HG02870 (cell line): ENCODE data around the gene COX17.

ENCODE experiments used
- ATAC-seq: cut with Tn5 transposase; IDR thresholded peaks from one replicate; pipeline ENCODE4 v1.9.1; 2021; ENCODE audit warnings: mild to moderate bottlenecking, moderate library complexity; ENCODE audit not compliant: unreplicated experiment

Gene COX17

DNA sequence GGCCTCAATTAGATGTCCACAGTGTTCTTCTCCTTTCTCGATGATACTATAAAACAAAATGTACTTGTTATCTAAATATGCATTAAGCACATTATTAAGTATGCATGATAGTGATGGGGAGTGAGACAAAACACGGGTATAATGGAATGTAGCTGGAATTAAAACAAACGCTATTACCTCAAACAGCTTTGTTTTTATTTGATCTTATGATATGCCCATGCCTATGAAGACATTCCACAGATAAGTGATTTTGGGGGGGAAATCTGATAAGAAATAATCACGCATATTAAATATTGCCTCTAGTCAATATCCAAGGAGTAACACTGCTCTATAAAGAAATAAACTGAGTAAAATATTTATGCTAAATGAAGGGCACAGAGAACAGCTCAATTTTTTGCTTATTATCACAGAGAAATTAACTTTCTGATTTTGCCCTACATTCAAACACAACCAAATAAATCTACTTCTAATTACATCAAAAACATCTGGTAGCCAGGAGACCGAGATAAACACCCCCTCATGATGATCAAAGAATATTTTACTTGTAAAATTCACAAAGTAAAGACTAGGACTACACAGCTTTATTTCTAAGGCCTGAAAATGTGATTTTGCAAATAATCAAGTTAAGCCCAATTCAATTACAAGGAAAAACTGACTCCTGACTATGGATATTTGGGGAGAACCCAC is 1.9 kb downstream of the COX17 start:
- ATAC-seq: no peak

- ATAC-seq: no peak
Observed at GRCh38 chr3:119673875-119674274, 3.3 kb downstream of the COX17 start.

DNA sequence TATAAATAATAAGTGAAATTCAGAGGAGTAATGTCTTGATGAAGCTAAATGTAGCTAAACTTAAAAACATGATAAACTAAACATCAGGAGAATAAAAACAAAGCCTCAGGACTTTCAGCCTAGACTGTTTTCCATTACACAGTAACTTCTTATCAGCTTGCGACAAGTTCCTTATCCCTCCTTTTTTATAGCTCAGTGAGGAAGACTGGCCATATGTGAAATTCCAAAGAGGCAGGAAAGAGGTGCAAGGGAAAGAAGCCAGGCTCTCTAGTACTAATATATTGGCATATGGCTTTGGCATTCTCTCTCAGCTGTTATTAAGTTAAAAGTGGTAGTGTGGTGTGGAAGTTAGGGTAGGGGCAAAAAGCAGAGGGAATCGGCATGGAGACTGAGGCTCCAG is 4.4 kb downstream of the COX17 start:
- no peak for ATAC-seq

DNA sequence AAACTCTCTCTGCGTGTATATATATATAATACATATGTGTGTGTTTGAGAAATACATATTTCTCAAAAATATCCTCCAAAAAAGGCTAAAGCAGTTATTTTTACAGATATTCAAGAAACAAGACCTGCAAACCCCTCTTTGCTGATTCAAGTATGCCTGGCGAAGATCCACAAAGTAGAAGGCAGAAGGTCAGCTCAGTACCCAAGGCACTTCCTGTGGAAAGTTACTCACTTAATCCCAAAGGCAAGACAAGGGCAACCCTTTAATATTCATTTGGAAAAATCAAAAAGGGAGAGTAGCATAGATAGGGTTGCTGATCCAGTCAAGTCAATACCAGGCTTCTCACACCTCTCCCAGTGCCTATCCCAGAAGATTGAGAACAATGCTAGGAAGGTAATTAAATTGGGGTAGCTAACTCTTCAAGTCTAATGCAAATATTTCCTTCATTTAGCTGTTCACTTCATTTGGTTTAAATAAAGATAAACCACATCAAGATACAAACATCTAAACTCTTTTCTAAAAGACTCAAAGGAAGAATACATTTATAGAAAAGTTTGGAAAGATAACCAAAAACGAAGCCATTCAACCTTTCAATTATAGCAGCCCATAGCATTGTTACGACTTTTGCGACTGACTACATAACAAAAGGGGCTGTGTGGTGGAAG is 7.2 kb downstream of the COX17 start:
- no peak for ATAC-seq

GRCh38 chr3:119665954-119666559 is 11.1 kb downstream of the COX17 start:
- no peak for ATAC-seq

- no peak for ATAC-seq
Observed at GRCh38 chr3:119664850-119665379, 12.3 kb downstream of the COX17 start.

GRCh38 chr3:119664370-119664769 is 12.8 kb downstream of the COX17 start:
- ATAC-seq: no peak

- no peak for ATAC-seq
Observed at GRCh38 chr3:119663885-119664284, 13.3 kb downstream of the COX17 start.

GRCh38 chr3:119662604-119663373 is 14.4 kb downstream of the COX17 start:
- ATAC-seq: no peak

- ATAC-seq: no peak
Observed at GRCh38 chr3:119660474-119661440, 16.4 kb downstream of the COX17 start, which contains the start of gene POPDC2. POPDC2 (minus strand) TSS chr3:119660589; CDS start chr3:119660423, 166 bp downstream.

- ATAC-seq: no peak
Observed at GRCh38 chr3:119659606-119660291, 17.5 kb downstream of the COX17 start.

- no peak for ATAC-seq
Observed at GRCh38 chr3:119658994-119659393, 18.2 kb downstream of the COX17 start.

DNA sequence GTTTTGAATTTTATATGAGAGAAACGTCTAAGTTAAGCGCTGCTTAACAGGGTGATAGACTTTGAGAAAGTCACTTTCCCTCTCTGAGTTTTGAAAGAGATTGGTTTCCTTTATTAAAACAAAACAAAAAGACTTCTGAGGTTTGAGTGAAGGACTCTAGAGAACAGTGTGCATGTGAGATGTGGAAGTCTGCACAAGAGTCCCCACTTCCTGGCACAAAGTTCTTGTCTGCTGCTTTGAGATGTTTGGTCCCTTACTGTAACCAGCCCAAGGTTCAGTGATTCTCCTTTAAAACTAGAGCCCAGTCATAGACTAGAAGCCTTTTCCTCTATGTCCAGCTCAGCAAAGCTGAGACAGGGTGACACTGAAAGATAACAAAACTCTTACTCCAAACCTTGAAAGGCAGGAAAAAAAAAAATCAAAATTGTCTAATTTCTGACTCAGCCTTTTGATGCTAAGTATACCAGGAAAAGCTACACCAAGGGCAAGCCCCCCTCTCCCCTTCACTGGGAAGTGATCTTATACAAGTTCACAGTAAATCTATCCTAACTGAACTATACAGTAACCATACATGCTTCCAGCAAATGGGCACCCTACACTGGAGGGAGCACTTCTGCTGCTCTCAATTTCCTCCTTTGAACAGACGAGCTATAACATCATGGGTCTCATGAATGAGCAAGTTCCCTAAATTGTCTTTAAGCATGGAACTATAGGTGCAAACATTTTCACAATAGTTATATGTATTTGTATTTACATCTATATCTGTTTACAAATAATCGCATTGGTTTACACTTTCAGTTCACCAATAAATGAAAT is 19.1 kb downstream of the COX17 start:
- ATAC-seq: peak; percentile 56

DNA sequence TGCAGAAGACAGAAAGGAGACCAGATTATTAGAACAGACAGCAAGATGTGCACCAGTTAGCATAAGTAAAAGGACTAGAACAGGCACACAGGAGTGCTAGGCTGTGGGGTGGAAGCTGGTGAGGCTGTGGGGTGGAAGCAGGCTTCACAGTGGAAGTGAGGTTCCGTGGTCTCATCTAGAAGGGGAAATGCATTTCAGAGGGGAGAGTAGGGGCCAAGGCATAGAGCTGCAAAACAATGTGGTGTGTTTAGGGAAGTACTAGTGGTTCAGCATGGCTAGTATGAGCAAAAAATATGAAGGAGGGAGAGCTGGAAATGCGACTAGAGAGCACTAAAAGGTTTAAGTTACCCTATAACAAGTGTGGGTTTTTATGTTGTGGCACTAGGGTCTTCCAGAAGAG is 23.3 kb downstream of the COX17 start:
- no peak for ATAC-seq

DNA sequence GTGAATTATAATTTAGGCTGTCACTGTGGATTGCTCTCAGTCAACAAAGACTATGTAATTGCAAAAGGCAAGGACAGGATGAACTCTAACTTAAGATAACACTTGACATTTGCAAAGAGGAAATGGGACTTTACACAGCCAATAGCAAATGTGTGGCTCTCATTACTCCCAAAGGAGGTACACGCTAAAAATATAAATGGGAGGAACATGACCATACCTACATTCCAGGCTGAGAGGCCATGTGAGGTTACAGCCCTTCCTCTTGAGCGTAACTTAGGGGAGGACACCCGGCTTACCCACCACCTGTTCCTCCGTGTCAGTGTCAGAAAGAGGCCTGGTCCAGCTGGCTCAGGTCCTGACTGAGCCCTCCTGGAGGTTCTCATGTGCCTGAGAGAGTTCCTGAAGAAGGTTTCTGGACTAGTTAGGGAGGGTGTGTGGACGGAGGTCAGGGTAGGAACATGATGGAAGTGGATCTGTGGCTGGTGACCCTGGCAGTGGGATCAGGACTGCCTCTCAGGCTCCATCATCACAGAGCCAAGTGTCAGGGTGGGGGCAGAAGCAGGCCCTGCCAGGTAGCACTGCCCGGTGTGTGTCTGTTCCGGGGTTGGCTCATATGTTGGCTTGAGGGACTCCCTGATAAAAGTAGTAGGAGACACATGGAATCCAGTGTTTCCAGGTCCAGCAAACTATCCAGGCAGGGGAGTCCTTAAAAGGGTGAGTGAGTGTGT is 24.7 kb downstream of the COX17 start:
- no peak for ATAC-seq

GRCh38 chr3:119649761-119650160 is 27.4 kb downstream of the COX17 start:
- ATAC-seq: no peak

DNA sequence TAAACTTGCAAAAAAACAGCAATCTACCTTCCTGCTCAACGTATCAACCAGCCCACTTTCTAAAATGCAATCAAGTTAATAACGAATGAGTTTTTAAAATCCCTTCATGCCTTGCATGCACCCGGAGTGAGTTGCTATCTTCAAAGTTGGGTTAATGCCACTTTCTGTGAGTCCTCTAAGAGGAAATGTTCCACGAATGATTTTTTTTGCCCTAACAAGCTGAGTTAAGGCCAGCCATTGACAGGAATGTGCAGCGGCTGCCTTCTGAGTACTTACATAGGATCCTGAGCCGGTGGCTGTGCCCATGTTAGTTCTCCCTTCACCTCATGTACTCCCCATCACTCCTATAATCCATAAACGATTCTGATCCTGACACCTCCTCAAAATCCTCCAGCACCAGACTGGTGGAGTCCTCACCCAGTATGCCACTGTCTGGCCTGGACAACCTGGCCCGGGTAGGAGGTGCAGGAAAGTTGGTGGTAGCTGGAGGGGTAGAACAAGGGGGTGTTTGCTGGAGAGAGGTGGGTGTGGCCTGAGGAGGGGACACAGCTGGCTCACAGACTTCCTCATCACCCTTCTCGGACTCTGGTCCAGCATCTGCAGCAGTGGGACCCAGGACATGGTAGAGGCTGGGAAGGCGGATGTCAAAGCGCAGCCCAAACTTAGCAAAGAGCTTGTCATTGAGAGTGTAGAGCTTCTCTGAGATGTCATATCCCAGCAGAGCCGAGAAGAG is 29.2 kb downstream of the COX17 start:
- no peak for ATAC-seq
